CD14-positive monocyte (primary cell): ENCODE measurements around the gene MND1. TPM values are rescaled to one million over a fixed set of nuclear protein-coding genes. Genes with fewer than 3 reads are reported as not detected.

Experiments used
- DNase-seq, 3 donors: peaks; one replicate each; pipeline ENCODE4 v3.0.0-alpha.2; 2011 to 2022
- H2AFZ ChIP-seq: 2 replicates; pipeline ENCODE4 v1.6.0; 2012; ENCODE audit warnings: mild to moderate bottlenecking, low read depth, low read length, inconsistent platforms; ENCODE audit not compliant: insufficient read depth, poor library complexity, severe bottlenecking
- H3K27ac ChIP-seq, 2 donors: 1 replicate in 1 of 2; 2 replicates in 1 of 2; pipeline ENCODE4 v1.5.1; 2012 to 2013; ENCODE audit warnings: low read length in 2 of 2, control low read depth in 1 of 2, inconsistent platforms in 1 of 2, low read depth in 1 of 2, mild to moderate bottlenecking in 1 of 2
- H3K27me3 ChIP-seq, 2 donors: one replicate each; pipeline versions ENCODE4 v1.6.0 to v1.6.1; 2011 to 2013; ENCODE audit warnings: low read length in 2 of 2; ENCODE audit not compliant: control insufficient read depth in 2 of 2, insufficient read depth in 2 of 2
- H3K36me3 ChIP-seq, 2 donors: replicated peaks in 1 of 2; 1 replicate in 1 of 2; 2 replicates in 1 of 2; pipeline versions ENCODE4 v1.5.1 to v1.6.1; 2012 to 2013; ENCODE audit warnings: low read length in 2 of 2, control low read depth in 1 of 2, inconsistent platforms in 1 of 2, mild to moderate bottlenecking in 1 of 2; ENCODE audit not compliant: insufficient read depth in 2 of 2, control insufficient read depth in 1 of 2
- H3K4me1 ChIP-seq, 2 donors: 1 replicate in 1 of 2; 2 replicates in 1 of 2; pipeline versions ENCODE4 v1.5.1 to v1.6.1; 2012 to 2013; ENCODE audit warnings: low read length in 2 of 2, control low read depth in 1 of 2, inconsistent platforms in 1 of 2, mild to moderate bottlenecking in 1 of 2, moderate library complexity in 1 of 2; ENCODE audit not compliant: insufficient read depth in 2 of 2, control insufficient read depth in 1 of 2
- H3K4me2 ChIP-seq: replicated peaks from 2 replicates; pipeline ENCODE3; 2012; ENCODE audit warnings: low read length, moderate library complexity, mild to moderate bottlenecking; ENCODE audit not compliant: poor library complexity, severe bottlenecking; ENCODE audit errors: extremely low read depth
- H3K4me3 ChIP-seq, 3 experiments: fragments of 200-600 bp in 1 of 3; sonication (generic) in 1 of 3; replicated peaks in 1 of 3; 1 replicate in 2 of 3; 2 replicates in 1 of 3; pipeline ENCODE4 v1.5.1; 2011 to 2013; ENCODE audit warnings: low read length in 3 of 3, mild to moderate bottlenecking in 3 of 3, control low read depth in 2 of 3, low read depth in 2 of 3, inconsistent platforms in 1 of 3, moderate library complexity in 1 of 3
- H3K79me2 ChIP-seq: 2 replicates; pipeline ENCODE4 v1.6.0; 2012; ENCODE audit warnings: mild to moderate bottlenecking, control low read depth, inconsistent platforms, low read length, moderate library complexity; ENCODE audit not compliant: insufficient read depth
- H3K9ac ChIP-seq: 2 replicates; pipeline ENCODE4 v1.6.0; 2017; ENCODE audit warnings: low read length, mild to moderate bottlenecking; ENCODE audit not compliant: insufficient read depth, poor library complexity, severe bottlenecking
- H3K9me3 ChIP-seq, 2 donors: replicated peaks in 1 of 2; 1 replicate in 1 of 2; 2 replicates in 1 of 2; pipeline versions ENCODE4 v1.5.1 to v1.6.1; 2012 to 2013; ENCODE audit warnings: low read length in 2 of 2, control low read depth in 1 of 2; ENCODE audit not compliant: control insufficient read depth in 1 of 2, insufficient read depth in 1 of 2
- H4K20me1 ChIP-seq: 2 replicates; pipeline ENCODE4 v1.6.0; 2012; ENCODE audit warnings: mild to moderate bottlenecking, low read length, control low read depth, moderate library complexity; ENCODE audit not compliant: insufficient read depth
- H3K27ac Mint-ChIP-seq, 7 donors: one replicate each; pipeline ENCODE4 v1.8.0; 2020; ENCODE audit warnings: mild to moderate bottlenecking in 7 of 7, mixed read lengths in 7 of 7, moderate library complexity in 6 of 7, inconsistent platforms in 2 of 7
- H3K27me3 Mint-ChIP-seq, 3 donors: one replicate each; pipeline ENCODE4 v1.8.0; 2021 to 2022; ENCODE audit warnings: low read depth in 3 of 3, mild to moderate bottlenecking in 3 of 3, mixed read lengths in 3 of 3, moderate library complexity in 3 of 3, inconsistent platforms in 1 of 3
- H3K36me3 Mint-ChIP-seq, 2 donors: one replicate each; pipeline ENCODE4 v1.8.0; 2020; ENCODE audit warnings: mixed read lengths in 2 of 2, inconsistent platforms in 1 of 2, mild to moderate bottlenecking in 1 of 2
- H3K4me1 Mint-ChIP-seq: one replicate; pipeline ENCODE4 v1.8.0; 2020; ENCODE audit warnings: mild to moderate bottlenecking, mixed read lengths
- H3K4me3 Mint-ChIP-seq, 2 donors: one replicate each; pipeline ENCODE4 v1.8.0; 2020; ENCODE audit warnings: mild to moderate bottlenecking in 2 of 2, mixed read lengths in 2 of 2, moderate library complexity in 1 of 2
- H3K9me3 Mint-ChIP-seq, 7 donors: one replicate each; pipeline ENCODE4 v1.8.0; 2020 to 2022; ENCODE audit warnings: mixed read lengths in 7 of 7, mild to moderate bottlenecking in 6 of 7, moderate library complexity in 6 of 7, inconsistent platforms in 2 of 7
- WGBS: methylation state at CpG from one replicate; pipeline ENCODE4 v1.1.5; 2013; ENCODE audit warnings: missing lambda C conversion rate; ENCODE audit not compliant: insufficient coverage; 5-methylcytosine and 5-hydroxymethylcytosine counted together
- intact Hi-C, 2 donors: fragments of 100-400 bp; cut with micrococcal nuclease; formaldehyde crosslinking; loops; one replicate each; pipeline versions ENCODE4 v1.15.0 to v1.15.1; 2023
- polyA plus RNA-seq, 3 donors: library from polyadenylated mRNA; depleted of rRNA in 1 of 3; unstranded in 2 of 3; stranded (reverse) in 1 of 3; fragments of 300-500 nt in 2 of 3; fragments of >200 nt in 1 of 3; fragmentation: Illumina TruSeq in 2 of 3; gene quantifications; 1 replicate in 2 of 3; 2 replicates in 1 of 3; pipeline ENCODE4 v1.2.3, GENCODE V29; 2012 to 2021
- TF ChIP-seq, protein P1 (sequence below): fragments of 200-600 bp; IDR thresholded peaks from one replicate; pipeline ENCODE4 v1.8.0; 2022; ENCODE audit warnings: antibody characterized with exemption, mild to moderate bottlenecking

Gene MND1
- polyA plus RNA-seq, 3 donors, result not detected

GRCh38 chr4:153367092-153367491, 22.6 kb downstream of the MND1 start:
- Histone ChIP-seq H3K4me2 (no peak overlapping the region), H3K27ac (no peak overlapping the region), H3K27me3 (no peaks in the 10 kb centered on the region), H2AFZ (no peak overlapping the region), H4K20me1 (no peaks in the 10 kb centered on the region), H3K9ac (no peak overlapping the region), H3K4me1 (no peaks in the 10 kb centered on the region), H3K4me3 (no peak overlapping the region), H3K9me3 (no peaks in the 10 kb centered on the region), H3K79me2 (no peaks in the 10 kb centered on the region), H3K36me3 (peaks cover 6 to 55% of the 10 kb centered on the region in 2 donors)
- Mint-ChIP-seq H3K4me1 (peaks cover 5% of the 10 kb centered on the region), H3K27me3 (no peaks in the 10 kb centered on the region), H3K4me3 (no peak overlapping the region), H3K9me3 (peaks cover 0 to 9% (median 4%) of the 10 kb centered on the region in 7 donors), H3K27ac (peak overlapping the region in 1 of 7 donors; percentile 3), H3K36me3 (peaks cover 46 to 67% of the 10 kb centered on the region in 2 donors)
- TF ChIP-seq, protein P1, sequence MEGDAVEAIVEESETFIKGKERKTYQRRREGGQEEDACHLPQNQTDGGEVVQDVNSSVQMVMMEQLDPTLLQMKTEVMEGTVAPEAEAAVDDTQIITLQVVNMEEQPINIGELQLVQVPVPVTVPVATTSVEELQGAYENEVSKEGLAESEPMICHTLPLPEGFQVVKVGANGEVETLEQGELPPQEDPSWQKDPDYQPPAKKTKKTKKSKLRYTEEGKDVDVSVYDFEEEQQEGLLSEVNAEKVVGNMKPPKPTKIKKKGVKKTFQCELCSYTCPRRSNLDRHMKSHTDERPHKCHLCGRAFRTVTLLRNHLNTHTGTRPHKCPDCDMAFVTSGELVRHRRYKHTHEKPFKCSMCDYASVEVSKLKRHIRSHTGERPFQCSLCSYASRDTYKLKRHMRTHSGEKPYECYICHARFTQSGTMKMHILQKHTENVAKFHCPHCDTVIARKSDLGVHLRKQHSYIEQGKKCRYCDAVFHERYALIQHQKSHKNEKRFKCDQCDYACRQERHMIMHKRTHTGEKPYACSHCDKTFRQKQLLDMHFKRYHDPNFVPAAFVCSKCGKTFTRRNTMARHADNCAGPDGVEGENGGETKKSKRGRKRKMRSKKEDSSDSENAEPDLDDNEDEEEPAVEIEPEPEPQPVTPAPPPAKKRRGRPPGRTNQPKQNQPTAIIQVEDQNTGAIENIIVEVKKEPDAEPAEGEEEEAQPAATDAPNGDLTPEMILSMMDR, result no peak
- no CpG with 5 or more reads among the region's 1 CpG for WGBS
- no peak for DNase-seq
- intact Hi-C loops, result no loop called here

- H3K4me3 Mint-ChIP-seq, result no peak overlapping the region
- no peaks in the 10 kb centered on the region for H3K4me1 ChIP-seq
- no peak overlapping the region for H3K4me3 ChIP-seq
- no peaks in the 10 kb centered on the region for H3K27me3 Mint-ChIP-seq
- no peaks in the 10 kb centered on the region for H3K27me3 ChIP-seq
- intact Hi-C loops, result no loop called here
- H3K9me3 Mint-ChIP-seq, result peaks cover 3 to 15% (median 10%) of the 10 kb centered on the region in 7 donors
- H3K27ac Mint-ChIP-seq, result no peak overlapping the region
- no peak overlapping the region for H2AFZ ChIP-seq
- peaks cover 6 to 67% of the 10 kb centered on the region in 2 donors for H3K36me3 ChIP-seq
- 100% methylated on average over 1 of the region's 1 CpG for WGBS
- DNase-seq, result no peak
- no peak overlapping the region for H3K9ac ChIP-seq
- no peak overlapping the region for H3K27ac ChIP-seq
- H4K20me1 ChIP-seq, result no peaks in the 10 kb centered on the region
- H3K9me3 ChIP-seq, result no peaks in the 10 kb centered on the region
- H3K4me1 Mint-ChIP-seq, result peaks cover 5% of the 10 kb centered on the region
- peaks cover 44 to 58% of the 10 kb centered on the region in 2 donors for H3K36me3 Mint-ChIP-seq
- H3K4me2 ChIP-seq, result no peak overlapping the region
- H3K79me2 ChIP-seq, result no peaks in the 10 kb centered on the region
- TF ChIP-seq, protein P1, result no peak
These were observed 24.5 kb downstream of the MND1 start for GRCh38 chr4:153369021-153369420.
